ENCODE results near the gene RNU6-1. TPM values are rescaled to one million over a fixed set of nuclear protein-coding genes. Genes with fewer than 3 reads are reported as not detected.

The RNU6-1 gene
- total RNA-seq, 1 experiment from 2014 or later, result not detected

DNA sequence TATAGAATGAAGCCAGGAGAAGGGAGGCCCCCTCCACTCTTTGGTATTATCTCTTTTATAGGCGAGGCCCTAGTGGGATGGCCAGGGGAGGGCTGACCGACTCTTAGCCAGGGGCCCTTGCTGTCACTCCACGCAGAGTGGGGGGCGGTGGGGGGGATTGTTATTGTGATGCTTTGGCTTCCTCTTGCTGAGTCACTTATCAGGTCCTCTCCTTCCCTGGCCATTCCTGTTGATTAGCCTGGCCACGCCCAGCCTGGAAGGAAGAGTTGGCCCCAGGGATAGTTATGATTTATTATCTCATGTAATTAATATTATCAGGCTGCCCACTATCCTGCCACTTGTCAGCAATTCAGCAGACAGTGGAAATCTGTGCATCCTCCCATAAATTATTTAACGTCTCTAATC, 40.0 kb downstream of the RNU6-1 start (continued):
- TF ChIP-seq, protein P1, sequence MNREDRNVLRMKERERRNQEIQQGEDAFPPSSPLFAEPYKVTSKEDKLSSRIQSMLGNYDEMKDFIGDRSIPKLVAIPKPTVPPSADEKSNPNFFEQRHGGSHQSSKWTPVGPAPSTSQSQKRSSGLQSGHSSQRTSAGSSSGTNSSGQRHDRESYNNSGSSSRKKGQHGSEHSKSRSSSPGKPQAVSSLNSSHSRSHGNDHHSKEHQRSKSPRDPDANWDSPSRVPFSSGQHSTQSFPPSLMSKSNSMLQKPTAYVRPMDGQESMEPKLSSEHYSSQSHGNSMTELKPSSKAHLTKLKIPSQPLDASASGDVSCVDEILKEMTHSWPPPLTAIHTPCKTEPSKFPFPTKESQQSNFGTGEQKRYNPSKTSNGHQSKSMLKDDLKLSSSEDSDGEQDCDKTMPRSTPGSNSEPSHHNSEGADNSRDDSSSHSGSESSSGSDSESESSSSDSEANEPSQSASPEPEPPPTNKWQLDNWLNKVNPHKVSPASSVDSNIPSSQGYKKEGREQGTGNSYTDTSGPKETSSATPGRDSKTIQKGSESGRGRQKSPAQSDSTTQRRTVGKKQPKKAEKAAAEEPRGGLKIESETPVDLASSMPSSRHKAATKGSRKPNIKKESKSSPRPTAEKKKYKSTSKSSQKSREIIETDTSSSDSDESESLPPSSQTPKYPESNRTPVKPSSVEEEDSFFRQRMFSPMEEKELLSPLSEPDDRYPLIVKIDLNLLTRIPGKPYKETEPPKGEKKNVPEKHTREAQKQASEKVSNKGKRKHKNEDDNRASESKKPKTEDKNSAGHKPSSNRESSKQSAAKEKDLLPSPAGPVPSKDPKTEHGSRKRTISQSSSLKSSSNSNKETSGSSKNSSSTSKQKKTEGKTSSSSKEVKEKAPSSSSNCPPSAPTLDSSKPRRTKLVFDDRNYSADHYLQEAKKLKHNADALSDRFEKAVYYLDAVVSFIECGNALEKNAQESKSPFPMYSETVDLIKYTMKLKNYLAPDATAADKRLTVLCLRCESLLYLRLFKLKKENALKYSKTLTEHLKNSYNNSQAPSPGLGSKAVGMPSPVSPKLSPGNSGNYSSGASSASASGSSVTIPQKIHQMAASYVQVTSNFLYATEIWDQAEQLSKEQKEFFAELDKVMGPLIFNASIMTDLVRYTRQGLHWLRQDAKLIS (CRISPR knock-in tag; IDR thresholded peaks at IDR 0.05; ENCODE audit: borderline replicate concordance), result no peak

DNA sequence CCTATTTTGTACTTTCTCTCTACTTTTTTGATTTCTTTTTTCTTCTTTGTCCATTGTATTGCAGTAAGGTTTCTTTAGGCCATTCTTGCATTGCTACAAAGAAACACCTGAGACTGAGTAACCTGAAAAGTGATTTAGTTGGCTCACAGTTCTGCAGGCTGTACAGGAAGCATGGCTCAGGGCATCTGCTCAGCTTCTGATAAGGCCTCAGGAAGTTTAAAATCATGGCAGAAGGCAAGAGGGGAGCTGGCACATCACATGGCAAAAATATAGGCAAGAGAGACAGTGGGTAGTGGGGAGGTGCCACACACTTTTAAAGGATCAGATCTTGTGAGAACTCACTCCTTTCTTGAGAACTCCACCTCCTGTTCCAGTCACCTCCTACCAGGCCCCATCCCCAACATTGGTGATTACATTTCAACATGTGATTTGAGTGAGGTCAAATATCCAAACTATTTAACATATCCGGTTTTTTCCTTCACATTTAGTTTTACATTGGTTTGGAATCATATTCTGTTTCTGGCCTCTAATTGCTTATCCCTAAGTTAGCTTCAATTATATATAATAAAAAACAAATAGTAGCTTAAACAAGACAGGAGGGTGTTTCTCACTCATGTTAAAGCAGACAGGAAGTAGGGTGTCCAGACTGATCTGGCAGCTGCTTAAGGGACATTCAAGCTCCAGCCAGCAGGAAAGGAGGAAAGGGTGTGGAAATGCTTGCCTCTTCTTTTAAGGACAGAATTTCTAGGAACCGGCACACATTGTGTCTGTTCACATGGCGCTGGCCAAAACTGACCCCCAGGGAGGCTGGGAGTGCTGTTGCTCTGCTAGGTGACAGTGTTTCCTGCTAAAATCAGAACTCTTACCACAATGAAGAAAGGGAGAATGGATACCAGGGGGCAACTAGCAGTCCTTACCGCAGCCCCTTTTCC, 43.4 kb downstream of the RNU6-1 start:
- Mint-ChIP-seq H3K27ac (peak overlapping the region; percentile 29), H3K27me3 (ENCODE audit: low read depth) (no peaks in the 10 kb centered on the region; the same call in 1 of the 2 replicates), H3K9me3 (peaks cover 17% of the 10 kb centered on the region), H3K36me3 (peaks cover 14% of the 10 kb centered on the region; the same call in 1 of the 2 replicates), H3K4me3 (no peak overlapping the region), H3K4me1 (peaks cover 30% of the 10 kb centered on the region)
- POLR2A ChIA-PET, result no interaction called here
- no peak for TF ChIP-seq SMAD4 (CRISPR knock-in tag; IDR thresholded peaks at IDR 0.05)
- TF ChIP-seq NFATC4 (CRISPR knock-in tag; IDR thresholded peaks at IDR 0.05), result no peak
- TF ChIP-seq TP53 (CRISPR knock-in tag; IDR thresholded peaks at IDR 0.05), result no peak
- TF ChIP-seq, protein P2, sequence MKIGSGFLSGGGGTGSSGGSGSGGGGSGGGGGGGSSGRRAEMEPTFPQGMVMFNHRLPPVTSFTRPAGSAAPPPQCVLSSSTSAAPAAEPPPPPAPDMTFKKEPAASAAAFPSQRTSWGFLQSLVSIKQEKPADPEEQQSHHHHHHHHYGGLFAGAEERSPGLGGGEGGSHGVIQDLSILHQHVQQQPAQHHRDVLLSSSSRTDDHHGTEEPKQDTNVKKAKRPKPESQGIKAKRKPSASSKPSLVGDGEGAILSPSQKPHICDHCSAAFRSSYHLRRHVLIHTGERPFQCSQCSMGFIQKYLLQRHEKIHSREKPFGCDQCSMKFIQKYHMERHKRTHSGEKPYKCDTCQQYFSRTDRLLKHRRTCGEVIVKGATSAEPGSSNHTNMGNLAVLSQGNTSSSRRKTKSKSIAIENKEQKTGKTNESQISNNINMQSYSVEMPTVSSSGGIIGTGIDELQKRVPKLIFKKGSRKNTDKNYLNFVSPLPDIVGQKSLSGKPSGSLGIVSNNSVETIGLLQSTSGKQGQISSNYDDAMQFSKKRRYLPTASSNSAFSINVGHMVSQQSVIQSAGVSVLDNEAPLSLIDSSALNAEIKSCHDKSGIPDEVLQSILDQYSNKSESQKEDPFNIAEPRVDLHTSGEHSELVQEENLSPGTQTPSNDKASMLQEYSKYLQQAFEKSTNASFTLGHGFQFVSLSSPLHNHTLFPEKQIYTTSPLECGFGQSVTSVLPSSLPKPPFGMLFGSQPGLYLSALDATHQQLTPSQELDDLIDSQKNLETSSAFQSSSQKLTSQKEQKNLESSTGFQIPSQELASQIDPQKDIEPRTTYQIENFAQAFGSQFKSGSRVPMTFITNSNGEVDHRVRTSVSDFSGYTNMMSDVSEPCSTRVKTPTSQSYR (CRISPR knock-in tag; IDR thresholded peaks at IDR 0.05), result no peak
- TF ChIP-seq, protein P3, sequence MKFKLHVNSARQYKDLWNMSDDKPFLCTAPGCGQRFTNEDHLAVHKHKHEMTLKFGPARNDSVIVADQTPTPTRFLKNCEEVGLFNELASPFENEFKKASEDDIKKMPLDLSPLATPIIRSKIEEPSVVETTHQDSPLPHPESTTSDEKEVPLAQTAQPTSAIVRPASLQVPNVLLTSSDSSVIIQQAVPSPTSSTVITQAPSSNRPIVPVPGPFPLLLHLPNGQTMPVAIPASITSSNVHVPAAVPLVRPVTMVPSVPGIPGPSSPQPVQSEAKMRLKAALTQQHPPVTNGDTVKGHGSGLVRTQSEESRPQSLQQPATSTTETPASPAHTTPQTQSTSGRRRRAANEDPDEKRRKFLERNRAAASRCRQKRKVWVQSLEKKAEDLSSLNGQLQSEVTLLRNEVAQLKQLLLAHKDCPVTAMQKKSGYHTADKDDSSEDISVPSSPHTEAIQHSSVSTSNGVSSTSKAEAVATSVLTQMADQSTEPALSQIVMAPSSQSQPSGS (CRISPR knock-in tag; IDR thresholded peaks at IDR 0.05; ENCODE audit: borderline replicate concordance, low read depth), result no peak
- TF ChIP-seq GTF2I (CRISPR knock-in tag; conservative IDR thresholded peaks at IDR 0.05), result no peak
- no peak for TF ChIP-seq ETV6 (CRISPR knock-in tag; IDR thresholded peaks at IDR 0.05)
- TF ChIP-seq CREB1 (CRISPR knock-in tag; IDR thresholded peaks at IDR 0.05), result no peak
- TF ChIP-seq SMAD3 (CRISPR knock-in tag; IDR thresholded peaks at IDR 0.05; ENCODE audit: borderline replicate concordance), result no peak
- TF ChIP-seq TEAD1 (CRISPR knock-in tag; IDR thresholded peaks at IDR 0.05), result no peak
- no peak for TF ChIP-seq ZBTB21 (CRISPR knock-in tag; IDR thresholded peaks at IDR 0.05; ENCODE audit: borderline replicate concordance)
- no peak for TF ChIP-seq PRRX2 (CRISPR knock-in tag; IDR thresholded peaks at IDR 0.05)
- TF ChIP-seq, protein P4, sequence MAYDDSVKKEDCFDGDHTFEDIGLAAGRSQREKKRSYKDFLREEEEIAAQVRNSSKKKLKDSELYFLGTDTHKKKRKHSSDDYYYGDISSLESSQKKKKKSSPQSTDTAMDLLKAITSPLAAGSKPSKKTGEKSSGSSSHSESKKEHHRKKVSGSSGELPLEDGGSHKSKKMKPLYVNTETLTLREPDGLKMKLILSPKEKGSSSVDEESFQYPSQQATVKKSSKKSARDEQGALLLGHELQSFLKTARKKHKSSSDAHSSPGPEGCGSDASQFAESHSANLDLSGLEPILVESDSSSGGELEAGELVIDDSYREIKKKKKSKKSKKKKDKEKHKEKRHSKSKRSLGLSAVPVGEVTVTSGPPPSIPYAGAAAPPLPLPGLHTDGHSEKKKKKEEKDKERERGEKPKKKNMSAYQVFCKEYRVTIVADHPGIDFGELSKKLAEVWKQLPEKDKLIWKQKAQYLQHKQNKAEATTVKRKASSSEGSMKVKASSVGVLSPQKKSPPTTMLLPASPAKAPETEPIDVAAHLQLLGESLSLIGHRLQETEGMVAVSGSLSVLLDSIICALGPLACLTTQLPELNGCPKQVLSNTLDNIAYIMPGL (CRISPR knock-in tag; IDR thresholded peaks at IDR 0.05), result no peak
- no peak for TF ChIP-seq OVOL2 (CRISPR knock-in tag; IDR thresholded peaks at IDR 0.05; ENCODE audit: borderline replicate concordance)
- CTCF ChIA-PET, result no interaction called here
- ATAC-seq, result no peak
- DNase-seq (ENCODE audit: low spot score), result no peak
